Bronchial epithelial cell (primary cell): ENCODE measurements around the gene ELP4. TPM values are rescaled to one million over a fixed set of nuclear protein-coding genes. Genes with fewer than 3 reads are reported as not detected.

Experiments used
- DNase-seq: peaks from one replicate; pipeline ENCODE4 v3.0.0-alpha.2; 2010; ENCODE audit warnings: low read depth
- FAIRE-seq: peaks from 2 replicates; lab custom pipeline; 2011; peaks lifted over from hg19 to GRCh38; lab: Jason Lieb, UNC
- H3K27me3 ChIP-seq: 2 replicates; pipeline ENCODE4 v1.5.1; 2011; ENCODE audit warnings: low read length; ENCODE audit not compliant: control insufficient read depth, insufficient read depth
- H3K36me3 ChIP-seq: 2 replicates; pipeline ENCODE4 v1.5.1; 2011; ENCODE audit warnings: low read length; ENCODE audit not compliant: control insufficient read depth, insufficient read depth
- H3K4me3 ChIP-seq: 2 replicates; pipeline ENCODE4 v1.5.1; 2011; ENCODE audit warnings: mild to moderate bottlenecking, low read depth, low read length, control low read depth
- total RNA-seq: library from RNA; depleted of rRNA; stranded (reverse); fragments of >200 nt; gene quantifications from 2 replicates; pipeline ENCODE4 v1.2.1, GENCODE V29; 2014
- TF ChIP-seq, protein P1 (sequence below): IDR thresholded peaks from 2 replicates; pipeline ENCODE4 v1.5.1; 2011; ENCODE audit warnings: mild to moderate bottlenecking, moderate library complexity, low read length, control low read depth, inconsistent platforms; ENCODE audit not compliant: insufficient read depth, severe bottlenecking

The ELP4 gene
- total RNA-seq, 1 donor from 2014 or later: 11.1 TPM

DNA sequence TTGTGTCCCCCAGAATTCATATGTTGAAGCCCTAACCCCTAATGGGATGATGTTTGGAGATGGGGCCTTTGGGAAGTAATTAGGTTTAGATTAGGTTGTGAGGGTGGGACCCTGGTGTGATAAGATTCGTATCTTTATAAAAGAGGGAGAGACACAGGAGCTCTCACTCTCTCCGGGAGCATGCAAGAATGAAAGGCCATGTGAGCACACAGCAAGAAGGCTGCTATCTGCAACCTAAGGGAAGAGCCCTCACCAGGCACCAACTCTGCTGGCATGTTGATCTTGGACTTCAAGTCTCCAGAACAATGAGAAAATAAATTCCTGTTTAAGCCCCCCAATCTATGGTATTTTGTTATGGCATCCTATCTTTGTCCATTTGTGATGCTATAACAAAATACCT is 97.3 kb downstream of the ELP4 start:
- DNase-seq (no peak), FAIRE-seq (no peak)
- TF ChIP-seq, protein P1, sequence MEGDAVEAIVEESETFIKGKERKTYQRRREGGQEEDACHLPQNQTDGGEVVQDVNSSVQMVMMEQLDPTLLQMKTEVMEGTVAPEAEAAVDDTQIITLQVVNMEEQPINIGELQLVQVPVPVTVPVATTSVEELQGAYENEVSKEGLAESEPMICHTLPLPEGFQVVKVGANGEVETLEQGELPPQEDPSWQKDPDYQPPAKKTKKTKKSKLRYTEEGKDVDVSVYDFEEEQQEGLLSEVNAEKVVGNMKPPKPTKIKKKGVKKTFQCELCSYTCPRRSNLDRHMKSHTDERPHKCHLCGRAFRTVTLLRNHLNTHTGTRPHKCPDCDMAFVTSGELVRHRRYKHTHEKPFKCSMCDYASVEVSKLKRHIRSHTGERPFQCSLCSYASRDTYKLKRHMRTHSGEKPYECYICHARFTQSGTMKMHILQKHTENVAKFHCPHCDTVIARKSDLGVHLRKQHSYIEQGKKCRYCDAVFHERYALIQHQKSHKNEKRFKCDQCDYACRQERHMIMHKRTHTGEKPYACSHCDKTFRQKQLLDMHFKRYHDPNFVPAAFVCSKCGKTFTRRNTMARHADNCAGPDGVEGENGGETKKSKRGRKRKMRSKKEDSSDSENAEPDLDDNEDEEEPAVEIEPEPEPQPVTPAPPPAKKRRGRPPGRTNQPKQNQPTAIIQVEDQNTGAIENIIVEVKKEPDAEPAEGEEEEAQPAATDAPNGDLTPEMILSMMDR: no peak
- Histone ChIP-seq H3K27me3 (no peaks in the 10 kb centered on the region), H3K4me3 (no peak overlapping the region), H3K36me3 (no peaks in the 10 kb centered on the region)

DNA sequence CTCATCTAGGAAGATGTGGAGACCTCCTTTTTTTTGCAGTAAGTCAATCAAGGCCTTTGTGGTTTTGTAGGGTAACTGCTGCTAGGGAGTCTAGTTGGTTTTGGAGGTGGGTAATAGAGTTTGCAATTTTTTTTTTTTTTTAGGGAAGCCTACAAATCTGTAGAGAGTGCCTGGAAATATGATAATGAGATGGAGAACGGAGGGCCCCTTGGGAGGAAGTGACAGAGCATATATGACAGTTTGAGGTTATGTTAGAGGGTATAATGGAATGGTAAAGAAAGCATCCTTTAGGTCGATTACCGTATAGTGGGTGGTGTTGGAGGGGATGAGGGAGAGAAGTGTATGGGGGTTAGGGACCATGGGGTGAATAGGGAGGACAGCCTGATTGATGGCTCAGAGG is 98.3 kb downstream of the ELP4 start:
- Histone ChIP-seq H3K36me3 (no peaks in the 10 kb centered on the region), H3K4me3 (no peak overlapping the region), H3K27me3 (no peaks in the 10 kb centered on the region)
- no peak for DNase-seq
- TF ChIP-seq, protein P1: no peak
- no peak for FAIRE-seq

DNA sequence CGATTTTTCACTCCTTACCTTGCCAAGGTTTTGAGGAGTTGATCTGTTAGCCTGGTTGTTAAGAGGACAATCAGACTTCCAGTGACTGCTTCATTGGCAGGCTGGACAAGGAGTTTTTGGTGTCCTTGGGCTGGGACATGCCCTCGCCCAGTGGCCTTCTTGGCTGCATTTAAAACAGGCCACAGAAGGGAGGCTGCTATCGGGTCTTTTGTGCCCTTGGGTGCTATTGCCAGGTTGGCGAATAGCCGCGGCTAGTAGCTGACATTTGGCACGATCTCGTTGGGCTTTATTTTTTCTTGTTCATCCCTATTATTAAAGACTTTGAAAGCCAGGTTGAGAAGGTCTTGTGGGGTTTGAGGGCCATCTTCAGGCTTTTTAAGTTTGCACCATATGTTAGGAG is 99.4 kb downstream of the ELP4 start:
- DNase-seq (no peak), FAIRE-seq (peak; percentile 80)
- TF ChIP-seq, protein P1: no peak
- Histone ChIP-seq H3K27me3 (no peaks in the 10 kb centered on the region), H3K4me3 (no peak overlapping the region), H3K36me3 (no peaks in the 10 kb centered on the region)

DNA sequence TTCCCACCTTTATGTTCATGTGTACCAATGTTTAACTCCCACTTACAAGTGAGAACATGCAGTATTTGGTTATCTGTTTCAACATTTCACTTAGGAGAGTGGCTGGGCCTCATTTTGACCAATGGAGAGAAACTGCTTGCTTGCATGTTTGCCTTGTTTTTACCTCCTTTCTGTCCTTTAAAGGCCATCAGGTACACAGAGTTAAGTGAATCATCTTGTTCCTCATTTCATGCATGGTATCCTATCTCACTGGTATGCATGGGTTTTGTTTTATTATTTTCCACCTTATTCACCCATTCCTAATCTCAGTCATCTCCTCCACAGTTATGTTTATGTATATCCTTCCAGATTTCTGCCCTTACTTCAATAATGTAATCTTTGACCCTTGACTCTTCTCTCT is 101.0 kb downstream of the ELP4 start:
- no peak for FAIRE-seq
- no peak for DNase-seq

DNA sequence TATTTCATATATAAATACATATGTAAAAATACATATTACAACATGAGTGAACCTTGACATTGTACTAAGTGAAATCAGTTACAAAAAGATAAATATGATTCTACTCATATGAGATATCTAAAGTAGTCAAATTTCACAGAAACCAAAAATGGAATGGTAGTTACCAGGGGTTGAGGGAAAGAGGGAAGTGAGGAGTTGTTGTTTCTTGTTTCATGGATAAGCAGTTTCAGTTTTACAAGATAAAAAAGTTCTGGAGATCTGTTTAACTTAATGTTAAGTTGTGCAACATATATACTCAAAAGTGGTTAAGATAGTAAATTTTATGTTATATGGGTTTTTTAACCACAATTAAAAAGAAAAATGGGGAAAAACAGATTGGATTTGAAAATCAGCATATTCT is 107.7 kb downstream of the ELP4 start:
- TF ChIP-seq, protein P1: no peak
- Histone ChIP-seq H3K36me3 (no peaks in the 10 kb centered on the region), H3K27me3 (no peaks in the 10 kb centered on the region), H3K4me3 (no peak overlapping the region)
- DNase-seq (no peak), FAIRE-seq (no peak)

More for the DNA sequence above, 101.0 kb downstream of the ELP4 start:
- no peaks in the 10 kb centered on the region for H3K36me3 ChIP-seq
- no peak overlapping the region for H3K4me3 ChIP-seq
- no peaks in the 10 kb centered on the region for H3K27me3 ChIP-seq
- TF ChIP-seq, protein P1: no peak

DNA sequence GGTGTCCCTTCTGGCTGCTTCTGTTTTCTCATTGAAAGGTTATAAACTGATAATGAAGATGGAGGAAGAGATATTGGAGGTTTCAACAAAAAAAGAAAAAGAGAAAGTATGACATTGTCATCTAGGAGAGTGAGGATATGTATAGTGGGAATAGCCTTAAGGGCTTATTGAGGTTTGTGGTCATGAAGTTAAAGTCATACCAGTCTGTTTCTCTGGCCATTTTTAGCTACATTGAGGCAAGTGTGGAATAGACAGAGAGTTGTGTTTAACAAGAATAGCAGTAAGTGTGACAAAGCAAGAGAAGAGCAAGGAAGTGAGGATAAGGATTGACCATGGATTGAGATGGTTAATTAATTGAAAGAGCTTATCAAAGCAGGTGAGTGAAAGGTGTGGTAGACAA is 110.4 kb downstream of the ELP4 start:
- no peak for DNase-seq
- TF ChIP-seq, protein P1: no peak
- Histone ChIP-seq H3K4me3 (no peak overlapping the region), H3K36me3 (no peaks in the 10 kb centered on the region), H3K27me3 (no peaks in the 10 kb centered on the region)
- FAIRE-seq: no peak
